ENCODE results near the gene L3MBTL4. TPM values are rescaled to one million over a fixed set of nuclear protein-coding genes. Genes with fewer than 3 reads are reported as not detected.

L3MBTL4 gene
- polyA plus RNA-seq, 3 donors = 4.1 to 5.7 (median 5.7) TPM

DNA sequence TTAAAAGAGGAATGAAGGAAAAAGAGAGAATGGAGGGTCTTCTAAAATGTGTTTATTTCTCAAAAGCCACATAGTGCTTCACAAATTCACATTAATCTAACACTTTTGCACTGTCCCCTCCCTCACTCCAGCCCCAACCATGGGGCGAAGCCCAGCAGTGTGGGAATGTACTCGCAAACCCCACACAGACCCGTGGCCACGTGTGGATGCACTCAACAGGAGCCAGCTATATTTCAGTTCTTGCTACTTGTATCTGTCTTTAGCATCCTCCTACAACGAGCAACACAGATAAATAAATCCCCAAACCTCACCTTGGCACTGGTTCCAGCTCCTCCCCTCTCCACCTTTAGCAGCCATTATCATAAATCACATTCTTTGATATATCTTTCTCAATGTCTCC is 427.5 kb downstream of the L3MBTL4 start:
- DNase-seq = no peak

DNA sequence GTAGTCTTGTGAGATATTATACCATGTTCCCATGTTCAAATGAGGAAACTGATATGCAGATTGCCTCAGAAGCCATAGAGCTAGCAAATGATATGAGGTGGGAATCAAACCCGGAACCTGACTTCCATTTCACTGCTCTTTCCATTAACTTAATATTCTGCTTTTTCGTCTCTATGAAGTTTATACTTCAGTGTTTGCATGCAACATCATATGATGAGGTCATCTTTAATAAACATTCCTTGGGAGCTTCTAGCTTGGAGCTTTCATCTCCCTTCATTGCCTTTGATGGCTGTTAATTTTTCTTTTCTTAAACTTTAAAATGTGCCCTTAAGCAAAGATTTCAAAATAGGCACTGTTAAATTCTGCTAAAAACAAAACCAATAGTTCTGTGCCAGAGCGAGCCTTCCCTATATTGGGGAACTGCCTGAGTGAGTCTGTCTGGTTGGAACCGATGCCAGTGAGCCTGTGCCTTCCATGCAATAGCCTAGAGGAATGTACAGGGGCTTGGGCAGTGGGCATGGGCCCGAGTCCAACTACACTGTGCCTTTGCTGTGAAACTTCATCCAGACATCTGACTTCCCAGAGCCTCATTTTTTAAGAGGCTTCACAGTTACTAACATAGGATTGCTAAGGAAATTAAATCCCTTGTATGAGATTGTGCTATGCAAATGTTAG is 428.3 kb downstream of the L3MBTL4 start:
- no peak for DNase-seq

GRCh38 chr18:5984245-5984644 is 430.5 kb downstream of the L3MBTL4 start:
- no peak for DNase-seq

DNA sequence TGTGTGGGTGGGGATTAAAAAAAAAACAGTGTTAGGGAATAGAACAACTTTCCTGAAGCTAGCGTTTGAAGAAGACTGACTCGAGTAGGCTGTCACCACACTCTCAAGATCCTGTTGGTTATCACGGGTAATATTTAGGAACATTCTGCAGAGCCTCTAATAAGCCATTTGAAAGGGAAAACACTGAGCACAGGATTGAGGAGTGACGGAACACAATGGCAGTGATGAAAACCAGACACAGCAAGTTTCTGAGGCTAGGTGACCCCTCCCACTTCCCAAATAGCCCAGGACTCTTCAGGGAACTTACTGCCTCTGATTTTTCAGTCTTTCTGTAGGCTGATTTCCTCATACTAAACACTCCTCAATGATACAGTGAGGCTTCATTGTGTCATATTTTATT is 431.2 kb downstream of the L3MBTL4 start:
- DNase-seq = no peak

DNA sequence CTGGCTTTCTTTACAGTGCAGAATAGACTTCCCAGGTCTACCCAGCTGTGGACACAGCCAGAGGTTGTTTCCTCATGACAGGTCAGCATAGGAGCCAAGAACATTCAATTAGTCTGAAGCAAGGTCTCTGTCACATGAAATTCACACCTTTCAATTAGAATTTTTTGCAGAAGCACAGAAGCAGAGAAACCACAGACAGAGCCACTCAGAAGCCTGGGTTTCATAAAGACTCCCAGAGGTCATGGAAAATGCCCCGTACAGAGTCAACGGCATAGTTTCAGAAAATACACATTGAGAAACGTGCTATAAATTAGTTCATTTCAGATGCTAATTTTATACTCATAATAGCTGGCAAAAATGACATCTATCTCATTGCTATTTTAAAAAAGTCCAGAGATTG is 432.4 kb downstream of the L3MBTL4 start:
- no peak for DNase-seq

- no peak for DNase-seq
These were observed 434.0 kb downstream of the L3MBTL4 start for GRCh38 chr18:5980721-5981120.

- DNase-seq = no peak
These were observed 434.7 kb downstream of the L3MBTL4 start for GRCh38 chr18:5979971-5980457.

DNA sequence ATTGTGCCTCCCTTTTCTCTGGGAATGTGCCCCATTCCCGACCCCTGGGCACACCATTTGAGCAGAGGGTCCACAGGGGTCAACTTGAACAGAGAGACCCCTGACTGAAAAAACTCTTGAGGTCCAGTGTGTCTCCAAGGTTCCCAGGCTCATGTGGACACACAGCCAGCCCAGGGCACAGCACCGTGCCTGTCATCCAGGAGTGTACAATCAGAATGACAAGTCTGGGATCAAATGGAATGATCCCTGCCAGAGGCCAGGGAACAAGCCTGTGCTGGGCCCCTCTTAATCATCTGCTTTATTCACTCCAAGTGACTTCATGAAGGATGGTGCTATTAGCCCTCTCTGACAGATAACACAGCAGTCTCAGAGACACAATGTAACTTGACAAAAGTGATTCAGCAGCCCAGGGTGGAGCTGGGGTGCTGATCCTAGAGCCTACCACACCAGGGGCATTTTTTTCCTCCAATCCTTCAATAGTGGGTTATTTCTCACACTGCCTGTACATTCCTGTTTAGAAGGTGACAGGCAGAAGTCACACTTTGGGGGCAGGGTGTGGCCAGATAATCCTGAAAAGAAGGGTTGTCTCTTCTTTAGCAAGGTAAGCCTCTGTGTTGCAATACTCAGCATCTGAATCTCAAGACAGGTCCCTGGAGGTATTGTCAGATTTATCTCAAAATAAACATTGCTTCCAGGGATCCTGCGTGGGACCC is 435.4 kb downstream of the L3MBTL4 start:
- DNase-seq = no peak

DNA sequence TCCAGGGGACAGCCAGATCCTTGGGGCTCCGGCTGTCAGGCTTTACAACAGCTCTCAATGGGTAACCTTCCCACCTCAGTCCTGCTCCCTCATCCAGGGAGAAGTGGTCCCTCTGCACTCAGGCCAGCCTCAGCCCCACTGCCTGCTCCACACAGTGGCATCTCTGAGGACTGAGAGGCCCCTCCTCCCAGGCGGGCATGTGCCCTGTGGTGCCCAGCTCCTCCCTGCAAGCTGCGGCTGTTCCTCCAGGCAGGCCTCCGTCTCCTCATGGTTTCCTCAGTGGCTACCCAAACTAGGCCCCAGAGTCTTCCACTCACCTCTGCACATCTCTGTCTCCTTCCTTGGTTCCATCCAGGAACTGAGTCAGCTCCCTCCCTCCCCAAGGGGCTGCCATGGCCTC is 437.7 kb downstream of the L3MBTL4 start:
- DNase-seq = no peak

DNA sequence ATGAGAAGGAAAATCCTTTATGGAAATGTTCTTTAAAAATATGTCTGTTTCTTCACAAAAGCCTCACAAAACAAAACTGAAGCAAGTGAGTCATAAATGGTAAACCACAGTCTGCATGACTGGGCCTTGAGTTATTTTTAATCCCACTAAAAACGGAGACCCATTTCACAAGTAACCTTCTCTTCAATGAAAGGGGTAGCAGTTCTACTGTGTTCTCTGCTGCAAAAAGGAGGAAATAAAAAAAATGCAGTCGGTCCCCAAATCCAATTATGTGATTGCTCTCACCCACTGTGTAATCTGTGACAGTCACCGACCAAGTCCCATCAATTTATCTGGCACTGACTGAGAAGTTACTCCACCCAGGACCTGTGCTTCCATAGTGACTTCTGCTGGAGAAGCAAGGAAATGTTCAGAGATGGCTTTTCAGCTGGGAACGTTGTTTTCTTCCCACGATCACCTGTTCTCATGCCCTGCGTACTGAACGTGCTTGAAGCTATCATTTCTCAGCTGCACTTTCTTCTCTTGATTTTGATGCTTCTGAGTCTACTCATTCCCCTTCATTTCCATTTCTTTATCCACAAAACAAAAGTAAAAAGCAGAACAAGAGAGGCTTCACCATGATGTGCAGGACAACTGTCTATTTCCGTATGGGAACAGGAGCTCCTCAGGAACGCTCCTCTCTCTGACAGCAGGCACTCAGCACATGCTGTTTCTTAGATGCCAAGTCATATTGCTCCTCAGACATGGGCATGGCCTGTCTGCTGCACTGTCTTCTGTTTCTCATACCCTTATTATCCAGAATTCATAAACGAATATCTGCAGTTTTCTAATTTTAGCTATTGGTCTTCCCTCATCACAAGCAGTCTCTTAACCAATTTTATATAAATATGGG is 439.4 kb downstream of the L3MBTL4 start:
- no peak for DNase-seq

GRCh38 chr18:5974696-5975095 is 440.0 kb downstream of the L3MBTL4 start:
- no peak for DNase-seq

DNA sequence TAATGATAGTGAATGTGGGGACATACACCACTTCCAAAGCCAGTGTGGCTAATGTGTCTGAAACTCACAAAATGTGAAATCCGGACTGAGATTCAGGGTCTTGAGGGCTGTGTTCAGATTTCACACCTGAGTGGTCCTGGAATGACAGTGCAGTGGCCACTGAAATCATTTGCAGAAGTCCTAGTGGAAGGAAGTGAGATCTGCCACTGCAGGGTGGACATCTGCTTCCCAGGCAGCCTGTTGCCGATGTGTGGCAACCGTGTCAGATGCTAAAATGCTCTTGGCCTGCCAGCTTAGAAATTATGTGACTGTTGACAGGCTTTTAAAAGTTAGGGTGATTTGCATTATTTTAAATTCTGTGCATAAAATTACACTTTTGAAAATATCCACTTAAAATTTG is 441.6 kb downstream of the L3MBTL4 start:
- no peak for DNase-seq

- no peak for DNase-seq
These were observed 442.4 kb downstream of the L3MBTL4 start for GRCh38 chr18:5972298-5972697.

DNA sequence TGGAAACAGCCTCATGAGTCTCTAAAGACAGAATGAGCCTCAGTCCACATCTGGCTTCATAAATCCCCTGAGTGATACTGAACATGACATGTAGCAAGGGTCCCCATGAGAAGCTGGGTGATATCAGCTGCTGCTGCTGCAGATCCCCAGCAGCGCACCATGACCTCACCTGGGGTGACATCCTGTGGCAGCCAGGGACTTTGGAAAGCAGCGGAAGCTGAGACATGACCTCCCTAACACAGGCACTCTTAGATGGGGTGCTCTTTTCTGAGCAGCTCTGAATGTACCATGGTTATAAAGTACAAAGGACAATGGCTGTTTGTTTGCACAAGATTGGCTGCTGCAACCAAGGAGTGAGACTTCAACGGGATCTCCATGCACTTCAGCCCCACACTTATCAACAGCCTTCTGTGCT is 444.7 kb downstream of the L3MBTL4 start:
- DNase-seq = no peak

GRCh38 chr18:5969355-5969988 is 445.2 kb downstream of the L3MBTL4 start:
- DNase-seq = no peak

- no peak for DNase-seq
These were observed 447.0 kb downstream of the L3MBTL4 start for GRCh38 chr18:5967666-5968065.

DNA sequence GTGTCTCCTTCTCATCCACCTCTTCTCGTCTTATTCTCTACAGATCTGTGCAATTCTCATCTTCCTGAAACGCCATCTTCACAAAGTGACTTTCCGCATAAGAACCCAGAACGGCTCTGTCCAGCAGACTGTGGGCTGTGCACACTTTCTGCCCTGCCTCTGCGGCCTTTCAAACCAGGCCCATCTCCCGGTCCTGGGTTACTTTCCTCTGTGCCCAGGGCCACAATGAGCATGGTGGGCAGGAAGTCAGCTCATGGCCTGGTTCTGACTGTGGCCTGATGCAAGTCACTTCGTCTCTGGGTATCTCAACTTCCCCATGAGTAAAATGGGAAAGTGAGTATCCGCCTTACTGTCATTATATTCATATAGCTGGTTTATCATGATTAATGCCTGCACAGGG is 447.7 kb downstream of the L3MBTL4 start:
- no peak for DNase-seq

GRCh38 chr18:5966514-5966913 is 448.2 kb downstream of the L3MBTL4 start:
- no peak for DNase-seq

DNA sequence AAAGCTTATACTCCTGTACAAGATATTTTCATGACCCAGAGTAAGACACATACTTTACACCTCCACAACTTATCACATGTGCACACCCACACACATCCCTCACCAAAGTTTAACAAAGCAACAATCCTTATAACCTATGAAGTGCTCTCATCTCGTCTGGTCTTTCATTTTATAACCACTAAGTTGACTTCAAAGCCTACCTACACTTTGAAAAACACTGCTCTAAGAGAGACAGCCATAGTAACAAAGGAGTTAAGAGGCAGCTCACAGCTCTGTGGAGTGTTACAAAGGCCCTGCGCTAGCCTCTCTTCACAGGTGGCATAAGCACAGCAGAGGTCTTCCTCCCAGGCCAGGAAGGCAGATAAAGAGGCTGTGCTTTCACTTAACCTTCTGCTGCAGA is 449.7 kb downstream of the L3MBTL4 start:
- no peak for DNase-seq

DNA sequence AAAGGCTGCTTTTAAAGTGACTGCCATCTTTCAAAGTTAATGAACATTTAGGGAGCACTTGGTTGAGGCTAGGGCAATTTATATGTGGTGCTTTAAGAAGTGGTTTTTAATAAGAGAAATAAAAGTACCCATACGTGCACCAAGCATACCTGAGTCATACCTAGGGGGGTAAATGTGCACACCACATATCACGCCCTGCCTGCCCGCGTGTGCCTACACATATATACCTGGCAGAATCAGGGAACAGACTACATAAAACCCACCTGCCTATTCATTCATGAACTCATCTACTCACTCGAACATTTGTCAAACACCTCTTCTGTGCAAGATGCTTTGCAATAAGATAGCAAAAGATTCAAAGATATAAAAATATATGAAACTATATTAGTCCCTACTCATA is 450.1 kb downstream of the L3MBTL4 start:
- DNase-seq = no peak

DNA sequence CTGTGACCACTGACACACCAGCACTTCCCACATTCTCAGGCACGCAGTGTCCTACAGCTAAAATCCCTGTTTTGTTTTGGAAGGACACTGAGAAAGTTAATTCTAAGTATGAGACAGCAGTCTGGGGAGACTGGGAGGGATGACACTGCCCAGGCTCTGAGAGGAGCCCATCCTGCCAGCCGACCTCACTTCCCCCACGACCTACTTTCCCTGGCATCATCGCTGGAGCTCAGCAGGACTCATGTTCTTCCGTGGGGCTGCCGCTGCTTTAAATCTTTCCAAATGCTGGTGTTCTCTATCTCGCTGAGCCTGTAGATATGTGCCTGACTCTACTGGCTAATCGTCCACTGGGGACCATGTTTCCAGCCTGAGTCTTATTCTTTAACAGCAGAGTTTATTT is 450.6 kb downstream of the L3MBTL4 start:
- no peak for DNase-seq

- DNase-seq = no peak
These were observed 451.4 kb downstream of the L3MBTL4 start for GRCh38 chr18:5963267-5963666.
